Activated T-cell treated with anti-CD3 and anti-CD28 coated beads for 24 hours (primary cell): ENCODE measurements around the gene ITIH4.

Experiments used
- DNase-seq: peaks from one replicate; pipeline ENCODE4 v3.0.0-alpha.2; 2020; ENCODE audit warnings: low read depth

Gene ITIH4

GRCh38 chr3:52831500-52832301, 1.2 kb upstream of the ITIH4 start:
- no peak for DNase-seq

- no peak for DNase-seq
Observed at GRCh38 chr3:52829906-52830463, 487 bp downstream of the ITIH4 start.

GRCh38 chr3:52829482-52829881, 990 bp downstream of the ITIH4 start:
- no peak for DNase-seq

- no peak for DNase-seq
Observed at GRCh38 chr3:52827866-52828376, 2.6 kb downstream of the ITIH4 start.

- DNase-seq = no peak
Observed at GRCh38 chr3:52827441-52827840, 3.0 kb downstream of the ITIH4 start.

GRCh38 chr3:52824037-52824436, 6.4 kb downstream of the ITIH4 start:
- no peak for DNase-seq

GRCh38 chr3:52822363-52822762, 8.1 kb downstream of the ITIH4 start:
- DNase-seq = no peak

GRCh38 chr3:52820736-52821135, 9.7 kb downstream of the ITIH4 start:
- no peak for DNase-seq

- no peak for DNase-seq
Observed at GRCh38 chr3:52819936-52820335, 10.5 kb downstream of the ITIH4 start.

- DNase-seq = no peak
Observed at GRCh38 chr3:52817860-52818259, 12.6 kb downstream of the ITIH4 start.

GRCh38 chr3:52817221-52817620, 13.3 kb downstream of the ITIH4 start:
- no peak for DNase-seq

GRCh38 chr3:52816654-52817053, 13.8 kb downstream of the ITIH4 start:
- no peak for DNase-seq

GRCh38 chr3:52816199-52816598, 14.3 kb downstream of the ITIH4 start:
- no peak for DNase-seq

- no peak for DNase-seq
Observed at GRCh38 chr3:52813810-52814209, 16.7 kb downstream of the ITIH4 start.

GRCh38 chr3:52811452-52812011, 18.9 kb downstream of the ITIH4 start:
- DNase-seq = no peak

GRCh38 chr3:52810923-52811322, 19.5 kb downstream of the ITIH4 start:
- no peak for DNase-seq

- DNase-seq = no peak
Observed at GRCh38 chr3:52809662-52810377, 20.7 kb downstream of the ITIH4 start.

- DNase-seq = no peak
Observed at GRCh38 chr3:52809149-52809548, 21.3 kb downstream of the ITIH4 start.

- no peak for DNase-seq
Observed at GRCh38 chr3:52805270-52806039, 25.0 kb downstream of the ITIH4 start.

- DNase-seq = no peak
Observed at GRCh38 chr3:52801839-52802238, 28.6 kb downstream of the ITIH4 start.

GRCh38 chr3:52800079-52800478, 30.4 kb downstream of the ITIH4 start:
- no peak for DNase-seq

GRCh38 chr3:52798978-52799476, 31.4 kb downstream of the ITIH4 start:
- DNase-seq = no peak
